Testis (tissue), 2 donors: ENCODE data around the gene UBR2.
"Not testable (repeated sequence)": the region's sequence is repeated elsewhere in the genome, so short reads cannot be mapped to it uniquely, and the experiment has no call there.

Experiments used
- POLR2A ChIP-seq: fragments of 450-650 bp; IDR thresholded peaks from one replicate; pipeline ENCODE4 v1.6.1; 2017; ENCODE audit warnings: antibody characterized with exemption, mild to moderate bottlenecking, moderate library complexity
- TF ChIP-seq, protein P1 (sequence below), 3 experiments: fragments of 450-650 bp in 2 of 3; fragments of 200-600 bp in 1 of 3; sonication (generic) in 1 of 3; IDR thresholded peaks; one replicate each; pipeline ENCODE4 v1.5.1; 2016 to 2019; ENCODE audit warnings: antibody characterized with exemption in 3 of 3, mild to moderate bottlenecking in 2 of 3, moderate library complexity in 1 of 3

DNA sequence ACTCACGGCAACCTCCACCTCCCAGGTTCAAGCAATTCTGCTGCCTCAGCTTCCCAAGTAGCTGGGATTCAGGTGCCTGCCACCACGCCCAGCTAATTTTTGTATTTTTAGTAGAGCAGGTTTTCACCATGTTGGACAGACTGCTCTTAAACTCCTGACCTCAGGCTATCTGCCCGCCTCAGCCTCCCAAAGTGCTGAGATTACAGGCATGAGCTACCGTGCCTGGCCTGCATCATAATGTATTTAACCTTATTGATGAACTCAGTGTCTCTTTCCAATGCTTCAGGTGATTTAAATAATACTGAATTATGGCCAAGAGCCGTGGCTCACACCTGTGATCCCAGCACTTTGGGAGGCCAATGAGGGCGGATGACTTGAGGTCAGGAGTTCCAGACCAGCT, 4.6 kb upstream of the UBR2 start:
- TF ChIP-seq, protein P1, sequence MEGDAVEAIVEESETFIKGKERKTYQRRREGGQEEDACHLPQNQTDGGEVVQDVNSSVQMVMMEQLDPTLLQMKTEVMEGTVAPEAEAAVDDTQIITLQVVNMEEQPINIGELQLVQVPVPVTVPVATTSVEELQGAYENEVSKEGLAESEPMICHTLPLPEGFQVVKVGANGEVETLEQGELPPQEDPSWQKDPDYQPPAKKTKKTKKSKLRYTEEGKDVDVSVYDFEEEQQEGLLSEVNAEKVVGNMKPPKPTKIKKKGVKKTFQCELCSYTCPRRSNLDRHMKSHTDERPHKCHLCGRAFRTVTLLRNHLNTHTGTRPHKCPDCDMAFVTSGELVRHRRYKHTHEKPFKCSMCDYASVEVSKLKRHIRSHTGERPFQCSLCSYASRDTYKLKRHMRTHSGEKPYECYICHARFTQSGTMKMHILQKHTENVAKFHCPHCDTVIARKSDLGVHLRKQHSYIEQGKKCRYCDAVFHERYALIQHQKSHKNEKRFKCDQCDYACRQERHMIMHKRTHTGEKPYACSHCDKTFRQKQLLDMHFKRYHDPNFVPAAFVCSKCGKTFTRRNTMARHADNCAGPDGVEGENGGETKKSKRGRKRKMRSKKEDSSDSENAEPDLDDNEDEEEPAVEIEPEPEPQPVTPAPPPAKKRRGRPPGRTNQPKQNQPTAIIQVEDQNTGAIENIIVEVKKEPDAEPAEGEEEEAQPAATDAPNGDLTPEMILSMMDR (IDR thresholded peaks at IDR 0.05): not testable (repeated sequence)
- TF ChIP-seq POLR2A: not testable (repeated sequence)
